ENCODE data around the gene MEFV.
"Not testable (repeated sequence)": the region's sequence is repeated elsewhere in the genome, so short reads cannot be mapped to it uniquely, and the experiment has no call there.

MEFV gene

GRCh38 chr16:3256146-3256865 is at the start of gene MEFV:
Gene MEFV, minus strand, starts transcription at chr16:3256633. Its CDS starts 46 bp downstream, at chr16:3256587.
- DNase-seq, result no peak

GRCh38 chr16:3306078-3306477 is 49.6 kb upstream of the MEFV start:
- DNase-seq, result no peak

GRCh38 chr16:3305109-3306068 is 49.0 kb upstream of the MEFV start, which contains the start of the genes TIGD7 and ZNF75A:
Gene TIGD7, minus strand, starts transcription at chr16:3305430. Its CDS starts 4,816 bp downstream, at chr16:3300614.
Gene ZNF75A, plus strand, starts transcription at chr16:3305497. Its CDS starts 2,932 bp downstream, at chr16:3308429.
- DNase-seq, result peak; percentile 86 to 94

- DNase-seq, result no peak
Measured at GRCh38 chr16:3304370-3304769, 47.9 kb upstream of the MEFV start.

- no peak for DNase-seq
Measured at GRCh38 chr16:3295783-3296182, 39.4 kb upstream of the MEFV start.

GRCh38 chr16:3295209-3295608 is 38.8 kb upstream of the MEFV start:
- no peak for DNase-seq

GRCh38 chr16:3292604-3293003 is 36.2 kb upstream of the MEFV start:
- no peak for DNase-seq

GRCh38 chr16:3289998-3290673 is 33.7 kb upstream of the MEFV start:
- DNase-seq, result no peak

GRCh38 chr16:3285131-3285530 is 28.7 kb upstream of the MEFV start:
- no peak for DNase-seq

- DNase-seq, result no peak
Measured at GRCh38 chr16:3283543-3284447, 27.4 kb upstream of the MEFV start.

- DNase-seq, result peak; percentile 95 to 99
Measured at GRCh38 chr16:3282730-3283542, 26.5 kb upstream of the MEFV start, which contains the start of gene ZNF263. Gene ZNF263, plus strand, starts transcription at chr16:3283491. Its CDS starts 328 bp downstream, at chr16:3283819.

- DNase-seq, result peak; percentile 81 to 86
Measured at GRCh38 chr16:3282103-3282729, 25.8 kb upstream of the MEFV start.

GRCh38 chr16:3281222-3281820 is 24.9 kb upstream of the MEFV start:
- no peak for DNase-seq

GRCh38 chr16:3276679-3277078 is 20.2 kb upstream of the MEFV start:
- no peak for DNase-seq

GRCh38 chr16:3274947-3275346 is 18.5 kb upstream of the MEFV start:
- no peak for DNase-seq

GRCh38 chr16:3274490-3274889 is 18.1 kb upstream of the MEFV start:
- peak in 1 of 2 experiments; percentile 30 for DNase-seq

GRCh38 chr16:3271281-3271680 is 14.8 kb upstream of the MEFV start:
- DNase-seq, result not testable (repeated sequence)

GRCh38 chr16:3270718-3271117 is 14.3 kb upstream of the MEFV start:
- not testable (repeated sequence) for DNase-seq

GRCh38 chr16:3268294-3268693 is 11.9 kb upstream of the MEFV start:
- DNase-seq, result no peak
